ENCODE data around the gene COQ4. TPM values are rescaled to one million over a fixed set of nuclear protein-coding genes. Genes with fewer than 3 reads are reported as not detected.

The COQ4 gene
- total RNA-seq, 1 experiment from 2014 or later, result 28.1 TPM

- ChIA-PET POLR2A (ENCODE audit: unreplicated experiment) (no interaction called here), CTCF (interaction anchor here (0.6 kb wide), 1 partner anchor 65 kb away, joined by 3 read pairs; no protein-coding TSS in a partner anchor)
- H3K4me3 ChIP-seq (ENCODE audit: low read length), result no peak overlapping the region
- H3K27me3 ChIP-seq (ENCODE audit: low read length), result no peaks in the 10 kb centered on the region
- intact Hi-C loops (cut with micrococcal nuclease), result loop anchor here (5.0 kb wide), 2 partner anchors 51 to 64 kb away; no protein-coding TSS in a partner anchor
- no peak overlapping the region for H3K27ac ChIP-seq (ENCODE audit: low read length)
- DNase-seq (no peak), ATAC-seq (no peak)
- H3F3A ChIP-seq (ENCODE audit: low read length, unreplicated experiment), result no peaks in the 10 kb centered on the region
- H3K9ac ChIP-seq (ENCODE audit: low read length), result no peak overlapping the region
- H3K79me2 ChIP-seq (ENCODE audit: low read length), result no peaks in the 10 kb centered on the region
- H3K4me1 ChIP-seq (ENCODE audit: insufficient read depth, low read length), result peaks cover 12% of the 10 kb centered on the region
- H3K9me2 ChIP-seq (replicated peaks; ENCODE audit: low read length), result no peaks in the 10 kb centered on the region
- no peak overlapping the region for H3K4me2 ChIP-seq (ENCODE audit: low read length)
- no peaks in the 10 kb centered on the region for H3K36me3 ChIP-seq (ENCODE audit: low read depth, low read length)
- H2AFZ ChIP-seq (ENCODE audit: low read length), result no peak overlapping the region
- TF ChIP-seq EZH2 (IDR thresholded peaks at IDR 0.05; ENCODE audit: low read length, unreplicated experiment), result no peak
- no peak for TF ChIP-seq EZH2phosphoT487 (IDR thresholded peaks at IDR 0.05; ENCODE audit: borderline replicate concordance, low read length)
- no peak for TF ChIP-seq CTCF (conservative IDR thresholded peaks at IDR 0.05; ENCODE audit: low read depth, low read length)
- no peaks in the 10 kb centered on the region for H3K9me3 ChIP-seq (ENCODE audit: low read length)
- no TSS peak for BruUV-seq (replicated peaks)
- no peaks in the 10 kb centered on the region for H4K20me1 ChIP-seq (ENCODE audit: low read length)
Measured at GRCh38 chr9:128360826-128361225, 38.2 kb downstream of the COQ4 start.

- H3K9me2 ChIP-seq (replicated peaks; ENCODE audit: low read length), result no peaks in the 10 kb centered on the region
- H3K4me1 ChIP-seq (ENCODE audit: insufficient read depth, low read length), result peaks cover 12% of the 10 kb centered on the region
- peak overlapping the region; percentile 64 for H3K4me3 ChIP-seq (ENCODE audit: low read length)
- H3K79me2 ChIP-seq (ENCODE audit: low read length), result no peaks in the 10 kb centered on the region
- no peaks in the 10 kb centered on the region for H3K27me3 ChIP-seq (ENCODE audit: low read length)
- no peaks in the 10 kb centered on the region for H4K20me1 ChIP-seq (ENCODE audit: low read length)
- H3K36me3 ChIP-seq (ENCODE audit: low read depth, low read length), result no peaks in the 10 kb centered on the region
- H2AFZ ChIP-seq (ENCODE audit: low read length), result peak overlapping the region; percentile 95
- DNase-seq, result no peak
- ChIA-PET POLR2A (ENCODE audit: unreplicated experiment) (no interaction called here), CTCF (interaction anchor here (0.6 to 1.5 kb wide), 3 partner anchors 10 to 66 kb away, joined by 3 to 10 read pairs (median 6); partner anchors contain the start of gene URM1)
- peak overlapping the region; percentile 95 for H3K4me2 ChIP-seq (ENCODE audit: low read length)
- H3K9ac ChIP-seq (ENCODE audit: low read length), result peak overlapping the region; percentile 59; the same call in 1 of the 2 replicates
- BruUV-seq (replicated peaks), result no TSS peak
- TF ChIP-seq CTCF (conservative IDR thresholded peaks at IDR 0.05; ENCODE audit: low read depth, low read length) (no peak), EZH2 (IDR thresholded peaks at IDR 0.05; ENCODE audit: low read length, unreplicated experiment) (no peak), EZH2phosphoT487 (IDR thresholded peaks at IDR 0.05; ENCODE audit: borderline replicate concordance, low read length) (no peak)
- H3F3A ChIP-seq (ENCODE audit: low read length, unreplicated experiment), result no peaks in the 10 kb centered on the region
- peak; percentile 25 for ATAC-seq
- no peak overlapping the region for H3K27ac ChIP-seq (ENCODE audit: low read length)
- intact Hi-C loops (cut with micrococcal nuclease), result loop anchor here (5.0 kb wide), 2 partner anchors 51 to 64 kb away; no protein-coding TSS in a partner anchor
- no peaks in the 10 kb centered on the region for H3K9me3 ChIP-seq (ENCODE audit: low read length)
Measured at GRCh38 chr9:128361296-128361985, 38.8 kb downstream of the COQ4 start.

All from PC-3 (cell line).